Osteocyte (in vitro differentiated cells): ENCODE measurements around the gene FREY1. TPM values are rescaled to one million over a fixed set of nuclear protein-coding genes. Genes with fewer than 3 reads are reported as not detected.

ENCODE experiments used
- DNase-seq: peaks from one replicate; pipeline ENCODE4 v3.0.0; 2021; ENCODE audit warnings: mixed read lengths; ENCODE audit not compliant: unreplicated experiment; ENCODE audit errors: extremely low spot score
- H3K27ac Mint-ChIP-seq: one replicate; pipeline ENCODE4 v1.8.0; 2021; ENCODE audit warnings: mild to moderate bottlenecking, mixed read lengths; ENCODE audit not compliant: unreplicated experiment
- H3K27me3 Mint-ChIP-seq: one replicate; pipeline ENCODE4 v1.8.0; 2021; ENCODE audit warnings: mixed read lengths; ENCODE audit not compliant: unreplicated experiment
- H3K36me3 Mint-ChIP-seq: one replicate; pipeline ENCODE4 v1.8.0; 2021; ENCODE audit warnings: mixed read lengths; ENCODE audit not compliant: unreplicated experiment
- H3K4me1 Mint-ChIP-seq: one replicate; pipeline ENCODE4 v1.8.0; 2021; ENCODE audit warnings: mixed read lengths; ENCODE audit not compliant: unreplicated experiment
- H3K4me3 Mint-ChIP-seq: one replicate; pipeline ENCODE4 v1.8.0; 2021; ENCODE audit warnings: mild to moderate bottlenecking, moderate library complexity, mixed read lengths; ENCODE audit not compliant: unreplicated experiment
- H3K9me3 Mint-ChIP-seq: one replicate; pipeline ENCODE4 v1.8.0; 2021; ENCODE audit warnings: mixed read lengths; ENCODE audit not compliant: unreplicated experiment
- CTCF ChIP-seq: fragments of 200-600 bp; sonication (generic); IDR thresholded peaks from 2 replicates; pipeline ENCODE4 v1.5.0; 2021; ENCODE audit warnings: antibody characterized with exemption, mild to moderate bottlenecking, moderate library complexity
- total RNA-seq: library from RNA; stranded (reverse); gene quantifications from 2 replicates; pipeline ENCODE4 v1.2.1, GENCODE V29; 2021

The FREY1 gene
- total RNA-seq, 1 donor from 2014 or later: 0.81 TPM

DNA sequence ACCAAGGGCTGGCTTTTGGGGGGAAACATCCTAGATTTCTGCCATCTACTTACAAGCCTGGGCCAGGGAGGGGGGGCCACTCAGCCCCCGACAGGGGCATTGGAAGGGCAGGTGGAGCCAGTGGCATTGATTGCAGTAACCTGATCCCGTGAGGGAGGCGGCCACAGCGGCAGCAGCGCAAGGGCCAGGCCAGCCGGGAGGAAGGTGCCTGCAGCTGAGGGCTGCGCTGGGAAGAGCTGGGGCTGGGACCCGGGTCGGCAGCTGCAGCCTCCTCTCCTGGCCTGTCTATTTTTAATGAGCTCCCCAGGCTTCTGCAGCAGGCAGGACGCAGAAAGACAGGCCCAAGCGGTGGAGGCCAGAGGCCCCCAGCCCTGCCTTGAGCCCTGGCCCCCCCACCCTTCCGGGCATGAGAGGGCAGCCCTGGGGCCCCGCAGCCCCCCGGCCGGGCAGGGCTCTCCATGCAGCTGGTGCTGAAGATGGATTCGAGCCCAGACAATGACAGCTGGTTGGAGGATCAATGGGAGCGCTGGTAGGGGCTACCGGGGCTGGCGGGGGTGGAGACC is 10.6 kb downstream of the FREY1 start:
- no peak for DNase-seq
- TF ChIP-seq CTCF: no peak
- H3K9me3 Mint-ChIP-seq: no peaks in the 10 kb centered on the region
- H3K4me1 Mint-ChIP-seq: peaks cover 12% of the 10 kb centered on the region
- no peak overlapping the region for H3K4me3 Mint-ChIP-seq
- H3K27me3 Mint-ChIP-seq: peaks cover 11% of the 10 kb centered on the region
- H3K36me3 Mint-ChIP-seq: no peaks in the 10 kb centered on the region
- H3K27ac Mint-ChIP-seq: no peak overlapping the region

GRCh38 chr11:45895553-45896259 is 11.4 kb downstream of the FREY1 start:
- peaks cover 8% of the 10 kb centered on the region for H3K4me1 Mint-ChIP-seq
- H3K27ac Mint-ChIP-seq: no peak overlapping the region
- no peaks in the 10 kb centered on the region for H3K9me3 Mint-ChIP-seq
- no peak for TF ChIP-seq CTCF
- no peak for DNase-seq
- H3K36me3 Mint-ChIP-seq: no peaks in the 10 kb centered on the region
- H3K27me3 Mint-ChIP-seq: peaks cover 13% of the 10 kb centered on the region
- no peak overlapping the region for H3K4me3 Mint-ChIP-seq

DNA sequence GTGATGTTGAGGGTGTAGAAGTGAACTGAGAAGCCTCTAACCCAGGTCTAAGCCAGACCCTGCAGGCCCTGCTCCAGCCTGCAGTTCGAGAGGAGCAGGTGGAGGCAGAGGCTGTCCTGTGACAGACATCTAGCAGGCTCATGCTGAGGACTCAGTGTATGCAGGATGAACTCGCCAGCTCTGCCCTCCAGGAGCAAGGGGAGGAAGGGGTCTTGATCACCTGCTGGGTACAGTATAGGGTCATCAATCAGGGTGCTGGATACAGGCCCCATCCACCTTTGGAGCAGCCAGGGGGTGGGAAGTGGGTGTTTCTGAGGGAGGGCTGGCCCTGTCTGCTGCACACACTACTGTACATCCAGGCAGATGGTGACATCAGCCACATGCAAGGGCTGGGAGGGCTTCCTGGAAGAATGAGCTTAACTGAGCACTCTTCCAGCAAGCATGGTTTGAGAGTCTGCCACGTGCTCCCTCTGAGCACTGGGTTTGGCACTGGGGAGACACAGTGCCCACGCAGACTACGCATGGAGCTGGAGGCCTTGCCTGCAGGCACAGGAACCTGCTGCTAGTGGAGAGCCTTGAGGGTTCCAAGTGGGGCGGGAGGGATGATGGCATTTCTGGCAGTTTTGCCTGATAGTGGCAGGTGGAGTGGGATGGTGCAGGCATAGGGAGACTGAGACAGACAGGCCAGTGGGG is 12.4 kb downstream of the FREY1 start:
- no peak for DNase-seq
- Mint-ChIP-seq H3K9me3 (no peaks in the 10 kb centered on the region), H3K4me1 (peaks cover 4% of the 10 kb centered on the region), H3K27ac (no peak overlapping the region), H3K4me3 (no peak overlapping the region), H3K27me3 (peaks cover 11% of the 10 kb centered on the region), H3K36me3 (no peaks in the 10 kb centered on the region)
- no peak for TF ChIP-seq CTCF

DNA sequence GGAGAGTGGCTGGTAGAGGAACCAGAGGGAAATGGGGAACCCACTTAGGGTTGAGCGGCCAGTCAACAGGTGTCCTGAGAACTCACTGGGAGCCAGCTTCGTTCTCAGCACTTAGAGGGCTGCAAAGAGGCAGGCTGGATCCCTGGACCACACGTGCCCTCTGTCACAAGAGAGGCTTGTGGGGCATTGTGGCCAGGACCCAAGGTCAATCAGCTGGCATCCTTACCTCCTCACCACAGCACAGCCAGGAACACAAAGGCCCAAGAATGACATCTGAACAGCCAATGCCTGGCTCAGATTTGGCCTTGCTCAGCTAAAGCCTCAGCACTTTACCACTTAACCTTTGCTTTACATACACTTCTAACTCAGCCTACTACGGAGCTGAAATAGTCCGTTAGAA is 14.2 kb downstream of the FREY1 start:
- H3K27me3 Mint-ChIP-seq: peaks cover 14% of the 10 kb centered on the region
- H3K4me3 Mint-ChIP-seq: no peak overlapping the region
- no peaks in the 10 kb centered on the region for H3K9me3 Mint-ChIP-seq
- DNase-seq: no peak
- H3K4me1 Mint-ChIP-seq: no peaks in the 10 kb centered on the region
- TF ChIP-seq CTCF: no peak
- no peaks in the 10 kb centered on the region for H3K36me3 Mint-ChIP-seq
- no peak overlapping the region for H3K27ac Mint-ChIP-seq

GRCh38 chr11:45890886-45891550 is 16.1 kb downstream of the FREY1 start:
- Mint-ChIP-seq H3K9me3 (no peaks in the 10 kb centered on the region), H3K27ac (no peak overlapping the region), H3K4me3 (no peak overlapping the region), H3K27me3 (peaks cover 14% of the 10 kb centered on the region), H3K36me3 (no peaks in the 10 kb centered on the region), H3K4me1 (no peaks in the 10 kb centered on the region)
- no peak for TF ChIP-seq CTCF
- DNase-seq: no peak
